Amygdala (tissue), 56 donors: ENCODE measurements around the gene BAG5.
"Not testable (repeated sequence)": the region's sequence is repeated elsewhere in the genome, so short reads cannot be mapped to it uniquely, and the experiment has no call there.

Source experiments
- DNase-seq, 56 donors: peaks; one replicate each; lab custom pipeline; 2025; lab: John Stamatoyannopoulos, UW

Gene BAG5

GRCh38 chr14:103517174-103517566 lies 45.3 kb downstream of the BAG5 start:
- DNase-seq, result no peak

GRCh38 chr14:103516426-103517173 lies 45.9 kb downstream of the BAG5 start:
- DNase-seq, result peak in 1 of 56 donors; percentile 32

- DNase-seq, result no peak
Measured at GRCh38 chr14:103514596-103515421, 47.6 kb downstream of the BAG5 start.

- DNase-seq, result peak in 46 of 56 donors; percentile 39 to 87 (median 72)
Measured at GRCh38 chr14:103512701-103513611, 49.5 kb downstream of the BAG5 start.

- DNase-seq, result not testable (repeated sequence)
Measured at GRCh38 chr14:103512180-103512579, 50.3 kb downstream of the BAG5 start.

GRCh38 chr14:103510724-103511693 lies 51.4 kb downstream of the BAG5 start:
- no peak for DNase-seq

GRCh38 chr14:103509864-103510723 lies 52.4 kb downstream of the BAG5 start:
- no peak for DNase-seq

GRCh38 chr14:103508521-103509329 lies 53.7 kb downstream of the BAG5 start:
- DNase-seq, result no peak

- DNase-seq, result no peak
Measured at GRCh38 chr14:103507751-103508150, 54.7 kb downstream of the BAG5 start.
